Keratinocyte (primary cell): ENCODE data around the gene RACGAP1. TPM values are rescaled to one million over a fixed set of nuclear protein-coding genes. Genes with fewer than 3 reads are reported as not detected.

Experiments used
- DNase-seq: peaks from one replicate; pipeline ENCODE4 v3.0.0-alpha.2; 2011; ENCODE audit warnings: low read depth, missing footprints, low spot score
- FAIRE-seq: peaks from 2 replicates; lab custom pipeline; 2011; peaks lifted over from hg19 to GRCh38; lab: Jason Lieb, UNC
- H2AFZ ChIP-seq: 2 replicates; pipeline ENCODE4 v1.6.0; 2012; ENCODE audit warnings: low read length, control low read depth, inconsistent platforms; ENCODE audit not compliant: control insufficient read depth
- H3K27ac ChIP-seq: 2 replicates; pipeline ENCODE4 v1.5.1; 2011; ENCODE audit warnings: low read length; ENCODE audit not compliant: control insufficient read depth, insufficient read depth
- H3K27me3 ChIP-seq: 3 replicates; pipeline ENCODE4 v1.6.0; 2011; ENCODE audit warnings: low read length; ENCODE audit not compliant: control insufficient read depth, insufficient read depth; ENCODE audit errors: extremely low read depth
- H3K36me3 ChIP-seq, 2 experiments: 2 replicates in 1 of 2; 3 replicates in 1 of 2; pipeline ENCODE4 v1.5.1; 2011; ENCODE audit warnings: low read length in 2 of 2, mild to moderate bottlenecking in 1 of 2; ENCODE audit not compliant: control insufficient read depth in 2 of 2, insufficient read depth in 2 of 2; ENCODE audit errors: extremely low read depth in 1 of 2
- H3K4me1 ChIP-seq: 3 replicates; pipeline ENCODE4 v1.5.1; 2011; ENCODE audit warnings: low read length; ENCODE audit not compliant: control insufficient read depth, insufficient read depth; ENCODE audit errors: extremely low read depth
- H3K4me2 ChIP-seq: 3 replicates; pipeline ENCODE4 v1.6.0; 2011; ENCODE audit warnings: low read depth, low read length; ENCODE audit not compliant: control insufficient read depth, insufficient read depth; ENCODE audit errors: extremely low read depth
- H3K4me3 ChIP-seq, 3 experiments: fragments of 200-600 bp in 1 of 3; sonication (generic) in 1 of 3; 2 replicates in 2 of 3; 3 replicates in 1 of 3; pipeline ENCODE4 v1.5.1; 2011 to 2016; ENCODE audit warnings: low read length in 3 of 3, mild to moderate bottlenecking in 3 of 3, control low read depth in 2 of 3, inconsistent platforms in 1 of 3, low read depth in 1 of 3, mixed read lengths in 1 of 3, mixed run types in 1 of 3, moderate library complexity in 1 of 3; ENCODE audit not compliant: control insufficient read depth in 2 of 3, insufficient read depth in 2 of 3; ENCODE audit errors: extremely low read depth in 1 of 3
- H3K79me2 ChIP-seq: 2 replicates; pipeline ENCODE4 v1.6.0; 2012; ENCODE audit warnings: low read length; ENCODE audit not compliant: control insufficient read depth, insufficient read depth
- H3K9ac ChIP-seq: 3 replicates; pipeline ENCODE4 v1.6.0; 2011; ENCODE audit warnings: low read length; ENCODE audit not compliant: control insufficient read depth, insufficient read depth; ENCODE audit errors: extremely low read depth
- H3K9me1 ChIP-seq: 3 replicates; pipeline ENCODE4 v1.6.0; 2011; ENCODE audit warnings: low read length; ENCODE audit not compliant: control insufficient read depth, insufficient read depth; ENCODE audit errors: extremely low read depth
- H3K9me3 ChIP-seq: 2 replicates; pipeline ENCODE4 v1.5.1; 2012; ENCODE audit warnings: low read depth, low read length; ENCODE audit not compliant: control insufficient read depth
- H4K20me1 ChIP-seq: 3 replicates; pipeline ENCODE4 v1.6.0; 2011; ENCODE audit warnings: low read length; ENCODE audit not compliant: control insufficient read depth, insufficient read depth; ENCODE audit errors: extremely low read depth
- CTCF ChIP-seq, 3 experiments: IDR thresholded peaks in 1 of 3; conservative IDR thresholded peaks in 1 of 3; optimal IDR thresholded peaks in 1 of 3; 2 replicates in 2 of 3; 3 replicates in 1 of 3; pipeline versions ENCODE3 to v1.5.1; 2011; ENCODE audit warnings: low read length in 3 of 3, mild to moderate bottlenecking in 3 of 3, moderate library complexity in 2 of 3, control low read depth in 1 of 3, inconsistent platforms in 1 of 3; ENCODE audit not compliant: insufficient read depth in 2 of 3; ENCODE audit errors: extremely low read depth in 1 of 3
- EZH2 ChIP-seq: IDR thresholded peaks from one replicate; pipeline ENCODE4 v1.6.1; 2012; ENCODE audit warnings: inconsistent platforms, mild to moderate bottlenecking, low read length, moderate library complexity
- dilution Hi-C: fragments of 300-500 bp; cut with MboI; formaldehyde crosslinking; loops from one replicate; pipeline ENCODE4 v1.7.0; 2020; ENCODE audit warnings: low sequenced_read_pairs; ENCODE audit not compliant: extremely low pct_ligation_motif_present
- polyA plus RNA-seq, 5 experiments: library from polyadenylated mRNA; depleted of rRNA in 3 of 5; stranded (reverse) in 3 of 5; stranded (forward) in 1 of 5; unstranded in 1 of 5; fragments of >200 nt; gene quantifications; 1 replicate in 1 of 5; 2 replicates in 3 of 5; 3 replicates in 1 of 5; pipeline versions ENCODE4 v1.2.1 to v1.2.3, GENCODE V29; 2011 to 2012; ENCODE audit warnings: missing spikeins in 2 of 5, low read depth in 1 of 5, low replicate concordance in 1 of 5

RACGAP1 gene
- polyA plus RNA-seq, 1 donor (not counting 4 experiments of a cell fraction or from before 2014, with no cell fraction given), result 57.1 TPM

DNA sequence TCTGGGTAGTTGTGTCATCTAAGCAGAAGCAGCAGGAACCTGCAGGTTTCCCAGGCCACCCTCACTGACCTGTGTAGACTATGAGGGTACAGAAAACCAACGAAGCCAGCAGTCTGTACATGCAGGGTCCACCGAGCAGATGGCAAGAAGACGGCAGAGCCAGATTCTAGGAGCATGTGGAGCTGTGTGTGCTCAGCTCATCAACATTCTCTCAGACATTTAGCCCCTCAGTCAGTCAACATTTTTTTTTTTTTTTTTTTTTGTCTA is 24.8 kb upstream of the RACGAP1 start:
- dilution Hi-C loops, result loop anchor here (25.0 kb wide), 1 partner anchor 188 kb away; no protein-coding TSS in a partner anchor
- Histone ChIP-seq H3K27me3 (peaks cover 14% of the 10 kb centered on the region), H3K9me3 (no peaks in the 10 kb centered on the region), H3K4me3 (peak overlapping the region in 1 of 3 experiments; percentile 12), H3K4me1 (no peaks in the 10 kb centered on the region), H2AFZ (no peak overlapping the region), H3K27ac (no peak overlapping the region), H3K36me3 (no peaks in the 10 kb centered on the region), H3K79me2 (no peaks in the 10 kb centered on the region), H4K20me1 (no peaks in the 10 kb centered on the region), H3K4me2 (peak overlapping the region; percentile 67), H3K9ac (peak overlapping the region; percentile 15), H3K9me1 (no peaks in the 10 kb centered on the region)
- FAIRE-seq (no peak), DNase-seq (no peak)
- TF ChIP-seq EZH2, result no peak
- no peak for TF ChIP-seq CTCF (optimal IDR thresholded peaks at IDR 0.05 in 1 of 3, IDR thresholded peaks at IDR 0.05 in 1 of 3, conservative IDR thresholded peaks at IDR 0.05 in 1 of 3; ENCODE audit: extremely low read depth in 1 of 3, insufficient read depth in 2 of 3, low read length in 3 of 3)

- Histone ChIP-seq H3K9me1 (no peaks in the 10 kb centered on the region), H3K4me3 (peak overlapping the region in 1 of 3 experiments; percentile 12), H3K36me3 (no peaks in the 10 kb centered on the region), H3K9me3 (no peaks in the 10 kb centered on the region), H2AFZ (no peak overlapping the region), H3K27me3 (peaks cover 14% of the 10 kb centered on the region), H3K4me1 (no peaks in the 10 kb centered on the region), H4K20me1 (no peaks in the 10 kb centered on the region), H3K79me2 (no peaks in the 10 kb centered on the region), H3K9ac (no peak overlapping the region), H3K27ac (no peak overlapping the region), H3K4me2 (no peak overlapping the region)
- dilution Hi-C loops, result loop anchor here (25.0 kb wide), 1 partner anchor 187 kb away; no protein-coding TSS in a partner anchor
- DNase-seq (no peak), FAIRE-seq (no peak)
- TF ChIP-seq EZH2 (no peak), CTCF (optimal IDR thresholded peaks at IDR 0.05 in 1 of 3, IDR thresholded peaks at IDR 0.05 in 1 of 3, conservative IDR thresholded peaks at IDR 0.05 in 1 of 3; ENCODE audit: extremely low read depth in 1 of 3, insufficient read depth in 2 of 3, low read length in 3 of 3) (no peak)
These were observed 24.2 kb upstream of the RACGAP1 start for GRCh38 chr12:50049254-50050118.
